IPS-20b (cell line): ENCODE measurements around the gene CSMD2.

ENCODE experiments used
- H3K27ac ChIP-seq: one replicate; pipeline ENCODE4 v1.5.1; 2013; ENCODE audit warnings: low read length
- H3K27me3 ChIP-seq: 2 replicates; pipeline ENCODE4 v1.6.1; 2013; ENCODE audit warnings: mild to moderate bottlenecking, low read length, inconsistent platforms; ENCODE audit not compliant: insufficient read depth
- H3K36me3 ChIP-seq: 2 replicates; pipeline ENCODE4 v1.6.1; 2013; ENCODE audit warnings: low read depth, mild to moderate bottlenecking, inconsistent platforms, low read length, moderate library complexity; ENCODE audit not compliant: insufficient read depth
- H3K4me1 ChIP-seq: 2 replicates; pipeline ENCODE4 v1.6.1; 2013; ENCODE audit warnings: mild to moderate bottlenecking, control low read depth, inconsistent platforms, low read length, moderate library complexity; ENCODE audit not compliant: insufficient read depth
- H3K4me3 ChIP-seq: 2 replicates; pipeline ENCODE4 v1.5.1; 2013; ENCODE audit warnings: mild to moderate bottlenecking, low read length, inconsistent platforms
- H3K9ac ChIP-seq: 2 replicates; pipeline ENCODE4 v1.6.1; 2013; ENCODE audit warnings: low read depth, mild to moderate bottlenecking, inconsistent platforms, low read length, moderate library complexity
- H3K9me3 ChIP-seq: 2 replicates; pipeline ENCODE4 v1.6.1; 2013; ENCODE audit warnings: mild to moderate bottlenecking, low read depth, low read length, inconsistent platforms; ENCODE audit not compliant: insufficient read depth

The CSMD2 gene

GRCh38 chr1:34066981-34067603 is 97.9 kb downstream of the CSMD2 start:
- Histone ChIP-seq H3K4me3 (no peak overlapping the region), H3K36me3 (peaks cover 3% of the 10 kb centered on the region; the same call in 1 of the 2 replicates), H3K9me3 (peaks cover 9% of the 10 kb centered on the region), H3K27me3 (no peaks in the 10 kb centered on the region), H3K27ac (no peak overlapping the region), H3K9ac (no peak overlapping the region), H3K4me1 (peaks cover 8% of the 10 kb centered on the region; the same call in 1 of the 2 replicates)

GRCh38 chr1:34066166-34066565 is 98.9 kb downstream of the CSMD2 start:
- peaks cover 3% of the 10 kb centered on the region; the same call in 1 of the 2 replicates for H3K36me3 ChIP-seq
- H3K4me3 ChIP-seq = no peak overlapping the region

DNA sequence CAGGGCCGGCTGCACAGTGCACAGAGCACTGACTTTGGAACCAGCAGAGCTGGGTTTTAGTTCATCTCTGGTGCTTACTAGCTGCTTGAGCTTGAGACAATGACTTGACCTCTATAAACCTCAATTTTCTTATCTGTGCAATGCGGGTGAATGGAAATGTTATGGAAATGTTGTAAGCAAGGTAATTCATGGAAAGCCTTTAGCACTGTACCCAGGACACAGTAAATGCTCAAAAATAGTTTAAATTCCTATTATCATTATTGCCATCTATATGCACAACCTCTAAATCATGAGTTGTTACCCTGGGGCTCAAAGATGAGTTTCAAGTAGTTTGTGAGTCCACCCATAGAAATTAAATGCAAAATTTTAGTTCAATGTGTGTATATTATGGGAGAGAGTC is 99.5 kb downstream of the CSMD2 start:
- Histone ChIP-seq H3K27ac (no peak overlapping the region), H3K36me3 (peaks cover 3% of the 10 kb centered on the region; the same call in 1 of the 2 replicates), H3K27me3 (no peaks in the 10 kb centered on the region), H3K4me1 (0 out of 2 replicates have a peak, but pooled peaks cover 1% of the 10 kb centered on the region), H3K4me3 (no peak overlapping the region), H3K9me3 (peaks cover 9% of the 10 kb centered on the region), H3K9ac (no peak overlapping the region)

More at GRCh38 chr1:34066166-34066565, 98.9 kb downstream of the CSMD2 start:
- H3K4me1 ChIP-seq = peaks cover 8% of the 10 kb centered on the region; the same call in 1 of the 2 replicates
- H3K9ac ChIP-seq = no peak overlapping the region
- H3K27ac ChIP-seq = no peak overlapping the region
- peaks cover 9% of the 10 kb centered on the region for H3K9me3 ChIP-seq
- H3K27me3 ChIP-seq = no peaks in the 10 kb centered on the region

DNA sequence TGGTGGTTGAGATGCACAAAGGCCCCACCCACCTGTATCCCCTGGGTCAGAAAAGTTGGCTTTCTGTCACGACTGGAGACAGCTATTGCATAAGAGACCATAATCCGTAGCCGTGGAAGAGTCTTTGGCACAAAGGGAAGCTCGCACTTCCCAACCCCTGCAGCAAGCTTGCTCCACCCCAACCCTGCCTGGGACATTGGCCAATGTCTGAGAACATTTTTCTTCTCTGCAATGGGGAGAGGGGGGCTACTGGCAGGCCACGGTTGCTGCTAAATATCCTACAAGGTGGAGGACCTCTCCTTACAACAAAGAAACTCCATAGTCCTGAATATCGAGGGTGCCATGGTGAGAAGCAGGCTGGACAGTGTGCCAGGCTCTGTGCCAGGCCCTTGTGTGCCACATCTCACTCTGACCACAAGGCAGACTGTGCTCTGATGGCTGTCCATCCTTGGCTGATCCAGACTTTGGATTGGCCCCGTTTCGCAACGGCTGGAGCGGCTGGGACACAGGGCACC is 104.1 kb downstream of the CSMD2 start:
- no peaks in the 10 kb centered on the region for H3K36me3 ChIP-seq
- no peaks in the 10 kb centered on the region; the same call in 1 of the 2 replicates for H3K4me1 ChIP-seq
- no peaks in the 10 kb centered on the region; the same call in 1 of the 2 replicates for H3K9me3 ChIP-seq
- H3K27ac ChIP-seq = no peak overlapping the region
- no peak overlapping the region for H3K4me3 ChIP-seq
- H3K27me3 ChIP-seq = no peaks in the 10 kb centered on the region
- no peak overlapping the region for H3K9ac ChIP-seq

DNA sequence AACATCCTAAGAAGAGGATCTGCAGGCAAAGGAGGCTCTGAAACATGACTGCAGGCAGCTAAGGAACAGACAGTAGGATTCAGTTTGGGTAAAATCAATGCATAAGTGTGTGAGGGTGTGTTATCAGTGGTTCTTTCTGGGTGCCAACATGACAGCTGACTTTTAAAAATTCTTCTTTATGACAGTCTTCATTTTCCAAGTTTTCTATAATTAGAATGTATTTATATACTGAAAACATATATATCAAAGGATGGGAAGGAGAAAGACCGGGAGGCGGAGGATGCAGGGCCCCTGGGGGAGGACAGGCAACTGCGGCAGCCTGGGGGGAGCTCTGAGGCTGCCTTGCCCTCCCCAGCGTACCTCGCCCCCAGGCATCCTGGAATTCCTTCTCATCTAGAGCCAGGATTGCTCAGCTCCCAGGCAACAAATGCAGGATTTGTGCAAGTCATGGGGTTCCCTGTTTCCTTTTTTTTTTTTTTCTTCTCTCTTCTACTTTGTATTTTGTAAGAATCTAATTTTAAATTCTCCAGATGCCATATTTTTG is 104.8 kb downstream of the CSMD2 start:
- Histone ChIP-seq H3K9ac (no peak overlapping the region), H3K4me1 (no peaks in the 10 kb centered on the region; the same call in 1 of the 2 replicates), H3K36me3 (no peaks in the 10 kb centered on the region), H3K27ac (no peak overlapping the region), H3K4me3 (no peak overlapping the region), H3K9me3 (no peaks in the 10 kb centered on the region; the same call in 1 of the 2 replicates), H3K27me3 (no peaks in the 10 kb centered on the region)

- Histone ChIP-seq H3K9me3 (no peaks in the 10 kb centered on the region), H3K9ac (no peak overlapping the region), H3K27me3 (no peaks in the 10 kb centered on the region), H3K4me3 (no peak overlapping the region), H3K27ac (no peak overlapping the region), H3K4me1 (no peaks in the 10 kb centered on the region; the same call in 1 of the 2 replicates), H3K36me3 (no peaks in the 10 kb centered on the region)
Observed at GRCh38 chr1:34057347-34058130, 107.5 kb downstream of the CSMD2 start.

DNA sequence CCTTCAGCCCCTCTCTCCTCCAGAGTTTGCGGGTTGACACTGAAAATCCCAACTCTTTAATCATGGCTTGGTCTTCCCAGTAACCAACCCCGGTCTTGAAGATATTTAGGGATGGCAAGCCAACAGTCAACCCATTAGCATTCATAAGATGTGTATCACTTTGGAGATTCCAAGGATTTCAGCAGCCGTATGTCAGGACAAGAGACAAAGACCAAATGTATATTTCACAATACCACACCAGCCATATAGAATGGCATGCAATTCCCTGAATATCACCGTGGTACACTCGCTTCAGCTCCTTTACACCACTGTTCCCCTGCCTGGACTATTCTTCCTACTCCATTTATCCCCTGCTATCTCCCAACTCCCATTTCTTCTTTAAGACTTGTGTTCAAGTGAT is 109.2 kb downstream of the CSMD2 start:
- Histone ChIP-seq H3K27me3 (no peaks in the 10 kb centered on the region), H3K4me1 (no peaks in the 10 kb centered on the region; the same call in 1 of the 2 replicates), H3K27ac (no peak overlapping the region), H3K9ac (no peak overlapping the region), H3K9me3 (peaks cover 2% of the 10 kb centered on the region; the same call in 1 of the 2 replicates), H3K36me3 (no peaks in the 10 kb centered on the region), H3K4me3 (no peak overlapping the region)

DNA sequence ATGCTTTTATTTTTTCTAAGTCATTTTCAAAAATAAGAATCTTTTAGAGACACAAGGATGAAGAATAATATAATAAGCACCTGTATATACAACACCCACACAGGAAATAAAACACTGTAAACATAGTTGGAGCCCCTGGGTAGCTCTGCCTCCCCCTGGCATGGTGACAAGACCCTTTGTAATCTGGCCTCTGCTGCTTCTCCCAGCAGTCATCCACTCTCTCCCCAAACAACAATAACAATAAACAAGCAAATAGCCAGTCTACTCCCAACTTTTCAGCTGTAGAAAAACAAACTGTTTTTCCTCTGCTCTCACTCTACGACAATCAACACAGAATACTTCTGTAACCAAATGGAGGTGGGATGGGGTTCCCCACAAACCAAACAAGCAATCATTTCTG is 110.1 kb downstream of the CSMD2 start:
- no peaks in the 10 kb centered on the region for H3K27me3 ChIP-seq
- no peak overlapping the region for H3K27ac ChIP-seq
- H3K36me3 ChIP-seq = no peaks in the 10 kb centered on the region
- no peak overlapping the region for H3K4me3 ChIP-seq
- H3K9me3 ChIP-seq = peaks cover 11% of the 10 kb centered on the region; the same call in 1 of the 2 replicates
- no peaks in the 10 kb centered on the region; the same call in 1 of the 2 replicates for H3K4me1 ChIP-seq
- H3K9ac ChIP-seq = no peak overlapping the region

- Histone ChIP-seq H3K27me3 (no peaks in the 10 kb centered on the region), H3K4me3 (no peak overlapping the region), H3K27ac (no peak overlapping the region), H3K9me3 (peaks cover 11% of the 10 kb centered on the region; the same call in 1 of the 2 replicates), H3K36me3 (no peaks in the 10 kb centered on the region), H3K4me1 (no peaks in the 10 kb centered on the region; the same call in 1 of the 2 replicates), H3K9ac (no peak overlapping the region)
Observed at GRCh38 chr1:34053660-34054059, 111.4 kb downstream of the CSMD2 start.

DNA sequence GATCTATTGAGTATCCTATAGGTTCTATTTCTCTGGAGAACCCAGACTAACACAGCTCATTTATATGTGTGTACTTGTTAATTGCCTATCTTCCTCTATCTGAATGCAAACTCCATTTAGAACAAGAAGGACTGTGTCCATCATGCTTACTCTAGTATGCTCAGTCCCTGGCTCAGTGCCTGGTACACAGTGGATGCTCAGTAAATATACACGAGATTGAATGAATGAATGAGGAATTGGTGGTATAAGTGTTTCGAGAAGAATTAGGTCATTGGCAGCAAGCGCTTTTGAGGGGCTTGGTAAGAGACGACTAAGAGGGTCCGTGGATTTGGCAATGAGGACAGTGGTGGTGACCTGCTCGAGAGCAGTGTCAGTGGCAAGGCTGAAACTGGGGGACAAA is 112.5 kb downstream of the CSMD2 start:
- no peaks in the 10 kb centered on the region; the same call in 1 of the 2 replicates for H3K4me1 ChIP-seq
- H3K4me3 ChIP-seq = no peak overlapping the region
- H3K27ac ChIP-seq = no peak overlapping the region
- no peaks in the 10 kb centered on the region for H3K36me3 ChIP-seq
- H3K9me3 ChIP-seq = peaks cover 11% of the 10 kb centered on the region; the same call in 1 of the 2 replicates
- H3K9ac ChIP-seq = no peak overlapping the region
- H3K27me3 ChIP-seq = no peaks in the 10 kb centered on the region

GRCh38 chr1:34050709-34051485 is 114.1 kb downstream of the CSMD2 start:
- no peak overlapping the region for H3K9ac ChIP-seq
- no peak overlapping the region for H3K4me3 ChIP-seq
- H3K27me3 ChIP-seq = no peaks in the 10 kb centered on the region
- H3K4me1 ChIP-seq = no peaks in the 10 kb centered on the region
- H3K36me3 ChIP-seq = no peaks in the 10 kb centered on the region
- no peak overlapping the region for H3K27ac ChIP-seq
- H3K9me3 ChIP-seq = peaks cover 11% of the 10 kb centered on the region; the same call in 1 of the 2 replicates
